ENCODE measurements around the gene C15orf40. TPM values are rescaled to one million over a fixed set of nuclear protein-coding genes. Genes with fewer than 3 reads are reported as not detected.
A peak's percentile ranks its signal among the peaks of the same experiment; 100 is the strongest.

C15orf40 gene
- total RNA-seq, 6 experiments from 2014 or later = 21.1 to 31.5 (median 26.3) TPM

- H3K9me3 Mint-ChIP-seq = no peaks in the 10 kb centered on the region
- no peak for TF ChIP-seq CTCF (IDR thresholded peaks at IDR 0.05)
- DNase-seq = no peak
- peaks cover 7% of the 10 kb centered on the region; the same call in 1 of the 2 replicates for H3K36me3 Mint-ChIP-seq (ENCODE audit: low read depth)
- no peak overlapping the region for H3K27ac Mint-ChIP-seq
- H3K27me3 Mint-ChIP-seq (ENCODE audit: insufficient read depth) = no peaks in the 10 kb centered on the region; the same call in 1 of the 2 replicates
- H3K4me1 Mint-ChIP-seq (ENCODE audit: low read depth) = peaks cover 12% of the 10 kb centered on the region
- no peak overlapping the region for H3K4me3 Mint-ChIP-seq
Measured at GRCh38 chr15:83016906-83017305, 5.5 kb upstream of the C15orf40 start.

GRCh38 chr15:83015361-83015760 lies 3.9 kb upstream of the C15orf40 start:
- no peak for TF ChIP-seq CTCF (IDR thresholded peaks at IDR 0.05)
- peaks cover 20% of the 10 kb centered on the region for H3K4me1 Mint-ChIP-seq (ENCODE audit: low read depth)
- H3K9me3 Mint-ChIP-seq = no peaks in the 10 kb centered on the region
- peaks cover 9% of the 10 kb centered on the region; the same call in 1 of the 2 replicates for H3K36me3 Mint-ChIP-seq (ENCODE audit: low read depth)
- H3K4me3 Mint-ChIP-seq = no peak overlapping the region
- no peaks in the 10 kb centered on the region; the same call in 1 of the 2 replicates for H3K27me3 Mint-ChIP-seq (ENCODE audit: insufficient read depth)
- DNase-seq = no peak
- no peak overlapping the region for H3K27ac Mint-ChIP-seq

GRCh38 chr15:83014205-83014653 lies 2.8 kb upstream of the C15orf40 start:
- DNase-seq = no peak
- Mint-ChIP-seq H3K9me3 (no peaks in the 10 kb centered on the region), H3K4me1 (ENCODE audit: low read depth) (peaks cover 30% of the 10 kb centered on the region), H3K36me3 (ENCODE audit: low read depth) (peaks cover 9% of the 10 kb centered on the region; the same call in 1 of the 2 replicates), H3K27me3 (ENCODE audit: insufficient read depth) (no peaks in the 10 kb centered on the region; the same call in 1 of the 2 replicates), H3K4me3 (no peak overlapping the region), H3K27ac (no peak overlapping the region)
- TF ChIP-seq CTCF (IDR thresholded peaks at IDR 0.05) = no peak

GRCh38 chr15:83012636-83013035 lies 1.2 kb upstream of the C15orf40 start:
- TF ChIP-seq CTCF (IDR thresholded peaks at IDR 0.05) = no peak
- Mint-ChIP-seq H3K36me3 (ENCODE audit: low read depth) (peaks cover 9% of the 10 kb centered on the region; the same call in 1 of the 2 replicates), H3K27me3 (ENCODE audit: insufficient read depth) (no peaks in the 10 kb centered on the region; the same call in 1 of the 2 replicates), H3K4me3 (peak overlapping the region; percentile 94), H3K9me3 (no peaks in the 10 kb centered on the region), H3K4me1 (ENCODE audit: low read depth) (peaks cover 30% of the 10 kb centered on the region), H3K27ac (no peak overlapping the region)
- DNase-seq = no peak

GRCh38 chr15:83012076-83012426 lies 612 bp upstream of the C15orf40 start:
- Mint-ChIP-seq H3K4me1 (ENCODE audit: low read depth) (peaks cover 30% of the 10 kb centered on the region), H3K4me3 (peak overlapping the region; percentile 94), H3K9me3 (no peaks in the 10 kb centered on the region), H3K36me3 (ENCODE audit: low read depth) (peaks cover 13% of the 10 kb centered on the region), H3K27me3 (ENCODE audit: insufficient read depth) (no peaks in the 10 kb centered on the region; the same call in 1 of the 2 replicates), H3K27ac (peak overlapping the region; percentile 83)
- DNase-seq = no peak
- TF ChIP-seq CTCF (IDR thresholded peaks at IDR 0.05) = no peak

Data from HFFc6 (cell line).